NCI-H2227 (cell line): ENCODE measurements around the gene TMIE.
"Not testable (repeated sequence)": the region's sequence is repeated elsewhere in the genome, so short reads cannot be mapped to it uniquely, and the experiment has no call there.

Source experiments
- DNase-seq: peaks from one replicate; lab custom pipeline; 2025; ENCODE audit not compliant: unreplicated experiment; lab: John Stamatoyannopoulos, UW

Gene TMIE

GRCh38 chr3:46719044-46719565 is 17.9 kb downstream of the TMIE start:
- no peak for DNase-seq

GRCh38 chr3:46719735-46720271 is 18.6 kb downstream of the TMIE start:
- DNase-seq: no peak

- DNase-seq: no peak
These were observed 19.8 kb downstream of the TMIE start for GRCh38 chr3:46721009-46721408.

- DNase-seq: no peak
These were observed 21.3 kb downstream of the TMIE start for GRCh38 chr3:46722443-46722842.

GRCh38 chr3:46724424-46724823 is 23.2 kb downstream of the TMIE start:
- DNase-seq: no peak

- no peak for DNase-seq
These were observed 24.6 kb downstream of the TMIE start for GRCh38 chr3:46725621-46726314.

GRCh38 chr3:46729038-46729437 is 27.8 kb downstream of the TMIE start:
- DNase-seq: no peak

GRCh38 chr3:46730819-46731218 is 29.6 kb downstream of the TMIE start:
- no peak for DNase-seq

GRCh38 chr3:46731795-46732194 is 30.6 kb downstream of the TMIE start:
- no peak for DNase-seq

- no peak for DNase-seq
These were observed 32.0 kb downstream of the TMIE start for GRCh38 chr3:46733026-46733800.

- DNase-seq: no peak
These were observed 33.6 kb downstream of the TMIE start for GRCh38 chr3:46734773-46735172.

GRCh38 chr3:46736006-46736872 is 35.0 kb downstream of the TMIE start:
- no peak for DNase-seq

- DNase-seq: no peak
These were observed 36.1 kb downstream of the TMIE start for GRCh38 chr3:46737329-46737731.

- not testable (repeated sequence) for DNase-seq
These were observed 38.4 kb downstream of the TMIE start for GRCh38 chr3:46739565-46739964.

- no peak for DNase-seq
These were observed 41.9 kb downstream of the TMIE start for GRCh38 chr3:46742992-46743585.

GRCh38 chr3:46746711-46747110 is 45.5 kb downstream of the TMIE start:
- DNase-seq: no peak

GRCh38 chr3:46748170-46748569 is 47.0 kb downstream of the TMIE start:
- no peak for DNase-seq

GRCh38 chr3:46749129-46749528 is 47.9 kb downstream of the TMIE start:
- no peak for DNase-seq

GRCh38 chr3:46750555-46751038 is 49.4 kb downstream of the TMIE start:
- no peak for DNase-seq

GRCh38 chr3:46753127-46753526 is 51.9 kb downstream of the TMIE start:
- DNase-seq: not testable (repeated sequence)

GRCh38 chr3:46755646-46756045 is 54.5 kb downstream of the TMIE start:
- DNase-seq: no peak
